GM12865 (cell line): ENCODE data around the gene STAM2.
A peak's percentile ranks its signal among the peaks of the same experiment; 100 is the strongest.
"Not testable (repeated sequence)": the region's sequence is repeated elsewhere in the genome, so short reads cannot be mapped to it uniquely, and the experiment has no call there.

Source experiments
- DNase-seq: peaks from one replicate; pipeline ENCODE4 v3.0.0; 2010; ENCODE audit warnings: low read depth
- H3K4me3 ChIP-seq: 2 replicates; pipeline ENCODE4 v1.5.1; 2011; ENCODE audit warnings: mild to moderate bottlenecking, low read depth, low read length, control low read depth
- CTCF ChIP-seq: IDR thresholded peaks from 2 replicates; pipeline ENCODE4 v1.5.1; 2011; ENCODE audit warnings: low read length, control low read depth, low read depth, inconsistent platforms; ENCODE audit not compliant: insufficient read depth; ENCODE audit errors: missing control alignments

The STAM2 gene

GRCh38 chr2:152167065-152167464, 8.5 kb downstream of the STAM2 start:
- DNase-seq = peak; percentile 29
- no peak for TF ChIP-seq CTCF
- H3K4me3 ChIP-seq = peak overlapping the region; percentile 54

- peak; percentile 73 for DNase-seq
- peak overlapping the region; percentile 54 for H3K4me3 ChIP-seq
- no peak for TF ChIP-seq CTCF
These were observed 8.9 kb downstream of the STAM2 start for GRCh38 chr2:152166633-152167032.

- no peak for TF ChIP-seq CTCF
- H3K4me3 ChIP-seq = no peak overlapping the region
- DNase-seq = no peak
These were observed 9.8 kb downstream of the STAM2 start for GRCh38 chr2:152165780-152166179.

GRCh38 chr2:152165306-152165705, 10.3 kb downstream of the STAM2 start:
- H3K4me3 ChIP-seq = no peak overlapping the region
- no peak for DNase-seq
- no peak for TF ChIP-seq CTCF

GRCh38 chr2:152163669-152164068, 11.9 kb downstream of the STAM2 start:
- not testable (repeated sequence) for DNase-seq, H3K4me3 ChIP-seq

GRCh38 chr2:152162141-152162540, 13.4 kb downstream of the STAM2 start:
- H3K4me3 ChIP-seq = no peak overlapping the region
- TF ChIP-seq CTCF = no peak
- no peak for DNase-seq

GRCh38 chr2:152161598-152161997, 14.0 kb downstream of the STAM2 start:
- no peak for DNase-seq
- TF ChIP-seq CTCF = no peak
- H3K4me3 ChIP-seq = no peak overlapping the region

GRCh38 chr2:152160378-152160777, 15.2 kb downstream of the STAM2 start:
- H3K4me3 ChIP-seq, DNase-seq: not testable (repeated sequence)
